Measurements from ENCODE around the gene GPATCH4.

Gene GPATCH4

GRCh38 chr1:156556354-156556753 lies 44.9 kb downstream of the GPATCH4 start:
- no peak for ATAC-seq
- TF ChIP-seq BACH2 (CRISPR knock-in tag; IDR thresholded peaks at IDR 0.05; ENCODE audit: borderline replicate concordance) (no peak), CREB5 (CRISPR knock-in tag; IDR thresholded peaks at IDR 0.05; ENCODE audit: low read depth) (no peak), ESRRG (CRISPR knock-in tag; IDR thresholded peaks at IDR 0.05) (no peak), ZFP3 (CRISPR knock-in tag; IDR thresholded peaks at IDR 0.05) (no peak), RARB (CRISPR knock-in tag; IDR thresholded peaks at IDR 0.05) (no peak), ZNF8 (CRISPR knock-in tag; IDR thresholded peaks at IDR 0.05) (no peak), CSRNP3 (CRISPR knock-in tag; IDR thresholded peaks at IDR 0.05) (no peak), ARNTL (CRISPR knock-in tag; IDR thresholded peaks at IDR 0.05; ENCODE audit: borderline replicate concordance, low read depth) (no peak), POU6F1 (CRISPR knock-in tag; IDR thresholded peaks at IDR 0.05; ENCODE audit: borderline replicate concordance, low read depth) (no peak), TCF4 (CRISPR knock-in tag; IDR thresholded peaks at IDR 0.05; ENCODE audit: borderline replicate concordance) (no peak), ZC3H10 (CRISPR knock-in tag; IDR thresholded peaks at IDR 0.05) (no peak)

- no peak for ATAC-seq
- no peak for TF ChIP-seq OSR1 (CRISPR knock-in tag; IDR thresholded peaks at IDR 0.05)
- TF ChIP-seq ZNF8 (CRISPR knock-in tag; IDR thresholded peaks at IDR 0.05) = no peak
- no peak for TF ChIP-seq TOX (CRISPR knock-in tag; IDR thresholded peaks at IDR 0.05; ENCODE audit: borderline replicate concordance)
- no peak for TF ChIP-seq TCF4 (CRISPR knock-in tag; IDR thresholded peaks at IDR 0.05; ENCODE audit: borderline replicate concordance)
- no peak for TF ChIP-seq PPARA (CRISPR knock-in tag; IDR thresholded peaks at IDR 0.05; ENCODE audit: borderline replicate concordance)
- no peak for TF ChIP-seq PATZ1 (CRISPR knock-in tag; IDR thresholded peaks at IDR 0.05; ENCODE audit: borderline replicate concordance)
- TF ChIP-seq ISL1 (CRISPR knock-in tag; IDR thresholded peaks at IDR 0.05) = no peak
- no peak for TF ChIP-seq ZFP30 (CRISPR knock-in tag; IDR thresholded peaks at IDR 0.05)
- TF ChIP-seq POU6F1 (CRISPR knock-in tag; IDR thresholded peaks at IDR 0.05; ENCODE audit: borderline replicate concordance, low read depth) = no peak
- TF ChIP-seq ZC3H10 (CRISPR knock-in tag; IDR thresholded peaks at IDR 0.05) = no peak
- TF ChIP-seq RARB (CRISPR knock-in tag; IDR thresholded peaks at IDR 0.05) = no peak
- no peak for TF ChIP-seq SNAI2 (CRISPR knock-in tag; IDR thresholded peaks at IDR 0.05)
- TF ChIP-seq BACH2 (CRISPR knock-in tag; IDR thresholded peaks at IDR 0.05; ENCODE audit: borderline replicate concordance) = no peak
- no peak for TF ChIP-seq ZFP3 (CRISPR knock-in tag; IDR thresholded peaks at IDR 0.05)
- no peak for TF ChIP-seq ZNF70 (CRISPR knock-in tag; IDR thresholded peaks at IDR 0.05)
Measured at GRCh38 chr1:156555715-156556114, 45.6 kb downstream of the GPATCH4 start.

- TF ChIP-seq ESRRG (CRISPR knock-in tag; IDR thresholded peaks at IDR 0.05) (no peak), GLIS3 (CRISPR knock-in tag; IDR thresholded peaks at IDR 0.05) (no peak), ZC3H10 (CRISPR knock-in tag; IDR thresholded peaks at IDR 0.05) (no peak), ISL1 (CRISPR knock-in tag; IDR thresholded peaks at IDR 0.05) (no peak), RARB (CRISPR knock-in tag; IDR thresholded peaks at IDR 0.05) (no peak), ZNF70 (CRISPR knock-in tag; IDR thresholded peaks at IDR 0.05) (no peak)
- ATAC-seq = no peak
Measured at GRCh38 chr1:156554971-156555370, 46.3 kb downstream of the GPATCH4 start.
